Measurements from ENCODE around the gene CD247.
"Not testable (repeated sequence)": the region's sequence is repeated elsewhere in the genome, so short reads cannot be mapped to it uniquely, and the experiment has no call there.

The CD247 gene

DNA sequence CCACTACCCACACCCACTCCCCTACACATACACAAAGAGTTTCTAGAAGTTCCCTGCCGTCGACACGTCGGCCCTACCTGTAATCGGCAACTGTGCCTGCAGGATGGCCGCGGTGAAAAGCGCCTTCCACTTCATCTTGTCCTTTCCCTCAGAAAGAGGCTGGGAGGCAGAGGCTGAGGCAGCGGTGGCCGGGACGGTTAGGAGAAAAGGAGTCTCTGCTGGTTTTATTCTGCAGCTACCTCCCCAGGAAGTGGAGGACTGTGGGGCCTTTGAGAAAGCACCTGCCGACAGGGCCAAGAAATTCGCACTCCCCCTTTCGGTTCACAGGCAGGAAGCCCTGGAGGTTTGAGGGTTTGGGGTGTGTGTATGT, at the start of gene CD247:
Gene CD247, minus strand, starts transcription at position 199 of the 370 bp plus-strand sequence. Its CDS starts 64 bp downstream, at position 135.
- no peak for DNase-seq

DNA sequence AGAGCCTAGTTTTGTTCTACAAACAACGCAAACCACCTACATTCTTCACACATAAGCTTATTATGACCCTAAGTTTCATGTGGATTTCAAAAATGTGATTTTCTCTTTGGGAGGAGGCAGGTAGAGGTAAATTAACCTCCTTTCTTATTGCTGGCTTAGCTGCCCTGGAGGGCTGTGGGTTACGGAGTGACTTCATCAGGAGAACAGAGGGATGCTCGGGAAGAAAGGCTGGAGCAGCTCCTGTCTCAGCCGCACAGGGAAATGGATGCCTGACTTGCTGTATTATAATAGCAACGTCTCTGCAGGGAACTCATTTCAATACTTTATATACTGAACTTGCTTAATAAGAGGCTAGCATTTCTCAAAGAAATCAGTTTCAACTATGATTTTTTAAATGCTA, 49.3 kb upstream of the CD247 start:
- no peak for DNase-seq

DNA sequence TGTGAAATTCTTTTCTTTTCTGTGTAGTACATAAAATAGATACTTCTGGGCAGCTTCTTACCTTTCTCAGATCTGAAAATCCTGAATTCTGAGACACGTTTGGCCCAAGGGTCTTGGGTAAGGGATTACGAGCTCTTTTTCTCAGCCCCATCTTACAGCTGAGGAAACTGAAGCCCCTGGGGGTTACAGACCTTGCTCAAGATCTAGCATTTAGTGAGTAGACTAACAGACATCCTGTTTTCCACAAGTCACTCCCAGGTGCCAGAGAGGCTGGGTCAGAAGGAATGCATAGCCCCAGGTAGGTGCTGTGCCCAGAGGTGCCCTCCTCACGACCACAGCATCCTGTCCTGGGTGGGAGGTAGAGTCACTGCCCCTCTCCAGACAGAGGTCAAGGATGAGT, 48.4 kb upstream of the CD247 start:
- no peak for DNase-seq

DNA sequence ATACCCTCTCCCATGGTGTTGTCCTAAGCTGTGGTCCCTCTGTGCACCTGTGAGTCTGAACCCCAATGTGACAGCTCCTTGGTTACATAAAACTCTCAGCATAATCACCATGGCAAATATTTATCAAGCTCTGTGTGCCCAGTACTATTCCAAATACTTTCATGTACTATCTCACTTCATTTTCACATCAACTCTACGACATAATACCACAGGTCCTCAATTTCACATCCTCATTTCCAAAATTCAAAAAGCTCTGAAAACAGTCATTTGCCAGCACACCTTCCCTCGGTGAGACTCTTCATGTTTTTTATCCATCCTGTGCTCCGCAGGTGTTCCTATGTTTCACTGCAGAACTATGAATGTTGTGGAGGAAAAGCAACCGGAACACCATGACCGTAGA, 47.6 kb upstream of the CD247 start:
- DNase-seq: no peak

DNA sequence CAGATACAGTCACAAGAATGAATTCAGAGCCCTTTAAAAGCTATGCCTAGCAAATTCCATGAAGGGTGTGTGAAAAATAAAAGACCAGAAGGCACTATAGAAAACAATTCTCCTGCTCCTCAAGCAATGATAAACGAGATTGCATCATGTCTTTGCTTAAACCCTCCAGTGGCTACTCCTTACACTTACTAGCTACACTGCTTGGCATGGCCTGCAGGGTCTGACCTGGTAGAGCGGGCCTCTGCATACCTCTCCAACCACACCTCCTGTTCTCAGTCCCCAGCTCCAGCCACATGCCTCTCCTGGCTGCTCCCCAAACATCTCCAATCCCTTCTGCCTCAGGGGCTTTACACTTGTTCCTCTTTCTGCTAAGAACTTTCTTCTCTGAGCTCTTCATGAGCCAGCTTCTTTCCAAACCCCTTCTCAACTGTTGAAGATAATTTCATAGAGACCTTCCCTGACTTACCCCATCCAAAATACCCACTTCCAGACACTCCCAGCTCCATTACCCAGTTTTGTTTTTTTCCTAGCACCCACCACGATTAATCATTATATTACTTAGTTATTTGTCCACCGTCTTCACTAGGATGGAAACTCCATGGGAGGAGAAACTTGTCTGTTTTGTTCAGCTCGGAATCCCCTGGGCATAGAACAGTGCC, 46.4 kb upstream of the CD247 start:
- no peak for DNase-seq

DNA sequence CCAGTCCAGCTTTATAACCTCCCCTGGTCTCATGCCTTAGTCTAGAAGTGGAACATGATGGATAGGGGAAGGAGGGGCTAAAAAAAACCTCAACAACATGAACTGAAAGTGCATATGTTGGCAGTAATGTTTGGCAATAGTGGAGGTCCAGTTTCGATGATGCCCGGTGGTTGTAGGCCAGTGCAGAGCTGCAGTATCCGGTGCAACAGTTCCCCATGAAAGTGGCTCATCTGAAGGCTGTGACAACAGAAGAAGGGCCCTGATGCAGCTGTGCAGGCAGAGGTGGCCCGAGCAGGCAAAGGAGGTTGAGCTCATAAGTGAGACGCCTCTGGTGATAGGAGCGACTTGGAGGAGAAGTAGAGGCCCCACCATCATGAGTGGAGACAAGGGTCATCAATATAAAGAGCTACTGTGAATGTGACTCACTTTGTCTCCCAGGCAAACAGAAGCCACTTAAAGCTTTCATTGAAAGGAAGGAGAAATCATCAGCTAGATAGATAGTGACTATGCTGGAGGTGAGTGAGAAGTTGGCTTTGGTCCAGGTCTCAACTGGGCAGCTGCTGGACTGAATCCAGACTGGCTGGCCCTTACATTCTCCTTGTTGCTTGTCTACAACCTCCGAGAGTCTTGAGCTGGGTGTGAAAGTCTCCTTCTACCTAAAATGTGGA, 45.4 kb upstream of the CD247 start:
- DNase-seq: no peak

DNA sequence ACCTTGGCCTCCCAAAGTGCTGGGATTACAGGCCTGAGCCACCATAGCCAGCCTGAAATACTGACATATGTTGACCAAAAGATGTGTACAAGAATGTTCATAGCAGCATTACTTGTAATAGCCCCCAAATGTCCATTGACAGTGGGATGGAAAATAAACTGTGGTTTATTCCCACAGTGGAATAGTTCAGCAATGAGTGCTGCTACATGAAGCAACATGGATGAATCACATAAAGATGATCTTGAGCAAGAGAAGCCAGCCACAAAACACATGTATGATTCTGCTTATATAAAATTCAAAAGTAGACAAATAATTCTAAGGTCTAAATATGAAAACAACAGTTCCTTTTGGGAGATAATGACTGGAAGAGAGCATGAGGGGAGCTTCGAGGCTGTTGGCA, 44.4 kb upstream of the CD247 start:
- DNase-seq: no peak

DNA sequence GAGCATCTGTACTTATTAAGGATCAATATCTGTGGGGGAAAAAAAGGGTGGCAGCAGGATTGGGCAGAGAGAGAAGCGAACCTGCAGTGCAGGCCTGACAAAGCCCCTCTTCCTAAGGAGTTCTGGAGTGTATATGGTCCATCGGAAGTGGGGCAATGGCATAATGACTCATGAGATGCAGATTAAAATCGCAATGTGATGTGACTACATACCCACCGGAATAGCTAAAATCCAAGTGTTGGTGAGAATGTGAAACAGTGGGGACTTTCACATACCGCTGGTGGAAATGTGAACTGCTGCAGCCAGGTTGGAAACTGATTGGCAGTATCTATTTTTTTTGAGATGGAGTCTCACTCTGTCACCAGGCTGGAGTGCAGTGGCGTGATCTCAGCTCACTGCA, 43.4 kb upstream of the CD247 start:
- DNase-seq: no peak

DNA sequence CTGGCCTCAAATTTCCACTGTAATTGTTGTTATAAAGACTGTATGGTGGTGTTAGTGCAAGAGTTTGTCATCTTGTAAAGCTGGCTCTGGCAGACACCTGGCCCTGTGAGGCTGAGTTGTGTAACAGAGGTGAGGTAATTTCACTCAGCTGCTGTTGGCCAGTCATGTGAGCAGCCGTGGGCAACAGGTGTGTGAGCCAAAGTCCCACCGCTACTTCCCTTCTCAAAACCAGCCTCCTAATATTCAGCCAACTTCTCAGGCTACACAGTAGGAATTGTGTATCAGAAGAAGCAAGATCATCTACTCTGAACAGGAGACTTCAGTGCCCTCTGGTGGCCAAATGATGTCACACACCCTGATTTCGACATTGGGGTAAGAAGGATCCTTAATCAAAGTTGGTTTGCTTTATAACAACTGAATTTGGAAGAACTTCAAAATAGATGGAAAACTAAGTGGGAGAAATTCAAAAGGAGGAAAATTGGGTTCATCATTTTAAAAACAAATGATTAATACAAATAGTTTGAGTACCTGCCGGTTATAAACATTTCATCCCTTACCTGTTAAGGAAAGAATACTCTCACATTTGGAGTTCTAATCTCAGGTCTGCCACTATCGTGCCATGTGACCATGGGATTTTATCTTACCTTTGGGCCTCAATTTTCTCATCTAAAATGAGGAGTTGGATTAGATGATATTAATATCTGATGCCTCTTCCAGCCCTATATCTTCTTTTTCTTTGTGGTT, 37.8 kb upstream of the CD247 start:
- peak; percentile 83 for DNase-seq

DNA sequence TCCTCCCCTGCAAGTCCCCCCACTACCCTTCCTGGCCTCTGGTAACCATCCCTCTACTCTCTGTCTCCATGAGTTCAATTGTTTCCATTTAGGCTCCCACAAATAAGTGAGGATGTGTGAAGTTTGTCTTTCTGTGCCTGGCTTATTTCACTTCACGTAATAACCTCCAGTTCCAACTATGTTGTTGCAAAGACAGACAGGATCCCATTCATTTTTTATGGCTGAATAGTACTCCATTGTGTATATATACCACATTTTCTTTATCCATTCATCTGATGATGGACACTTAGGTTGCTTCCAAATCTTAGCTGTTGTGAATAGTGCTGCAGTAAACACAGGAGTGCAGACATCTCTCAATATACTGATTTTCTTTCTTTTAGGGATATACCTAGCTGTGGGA, 36.7 kb upstream of the CD247 start:
- DNase-seq: not testable (repeated sequence)

DNA sequence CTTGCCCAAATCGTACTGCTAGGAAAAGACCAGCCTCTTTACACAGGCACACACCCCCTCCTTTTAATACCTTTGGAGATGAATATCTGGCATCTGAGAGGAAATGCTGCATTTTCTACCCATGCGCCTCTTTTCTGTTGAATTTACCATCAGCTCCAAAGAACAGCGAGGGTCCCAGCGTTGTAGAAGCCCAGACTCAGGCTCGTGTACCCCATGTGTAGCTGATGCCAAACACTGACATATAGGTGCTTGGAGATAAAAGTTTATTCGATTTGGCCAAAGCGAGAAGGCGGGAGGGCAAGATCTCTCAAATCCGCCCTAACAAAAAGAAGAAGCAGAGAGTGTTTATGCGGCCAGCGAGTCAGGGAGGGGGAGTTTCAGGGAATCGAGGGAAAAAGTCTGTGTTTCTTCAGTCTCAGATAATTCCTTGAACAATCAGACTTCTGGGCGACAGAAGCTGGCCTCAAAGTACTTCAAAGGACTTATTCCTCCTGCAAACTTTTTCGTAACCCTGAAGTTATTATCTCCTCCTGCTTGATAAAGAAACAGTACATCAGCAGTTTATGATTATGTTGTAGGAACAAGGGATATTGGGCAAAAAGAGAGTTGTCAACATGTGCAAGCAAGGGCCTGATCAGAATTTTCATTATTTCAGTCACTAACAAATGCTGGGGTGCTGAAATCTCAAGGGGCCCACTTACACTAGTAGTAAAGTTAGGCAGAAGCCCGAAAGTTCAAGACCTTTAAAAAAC, 35.9 kb upstream of the CD247 start:
- no peak for DNase-seq

DNA sequence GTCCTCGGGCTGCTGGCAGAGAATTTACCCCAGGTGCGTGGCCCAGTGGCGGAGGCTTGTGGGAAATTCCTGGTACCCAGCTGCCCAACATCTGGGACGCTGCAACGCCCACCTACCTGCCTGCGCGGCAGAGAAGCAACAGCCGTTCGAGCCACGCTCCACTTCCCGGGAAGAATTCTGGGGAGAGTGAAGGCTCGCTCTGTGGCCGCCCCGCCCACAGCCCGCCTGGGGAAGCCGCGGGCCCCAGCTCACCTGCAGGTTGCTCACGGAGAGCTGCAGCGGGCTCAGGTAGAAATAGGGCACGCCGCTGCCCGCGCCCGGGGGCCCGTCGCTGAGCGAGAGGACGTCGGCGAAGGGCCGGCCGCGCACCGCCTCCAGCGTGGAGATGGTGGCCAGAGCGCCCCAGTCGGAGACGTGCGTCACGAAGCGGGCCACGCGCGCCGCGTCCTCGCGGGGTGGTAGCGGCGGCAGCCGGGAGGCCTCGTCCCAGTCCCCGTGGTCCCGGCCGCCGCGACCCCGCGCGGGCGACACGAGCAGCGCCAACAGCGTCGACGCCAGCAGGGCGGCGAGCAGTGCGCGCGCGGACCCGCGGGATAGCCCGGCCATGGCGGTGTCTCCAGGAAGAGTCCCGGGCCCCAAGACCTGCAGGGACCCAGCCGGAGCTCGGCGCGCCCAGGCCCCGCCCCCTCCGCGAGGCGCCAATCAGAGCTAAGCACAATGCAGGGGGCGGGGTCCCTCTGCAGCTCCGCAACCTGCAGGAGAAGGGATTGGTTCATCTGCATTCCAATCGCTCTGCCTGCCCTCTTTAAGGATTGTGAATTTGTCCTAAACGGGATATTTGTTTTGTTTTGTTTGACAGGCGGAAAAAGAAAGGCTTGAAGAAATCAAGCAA, 35.1 kb upstream of the CD247 start, which contains the start of gene CREG1:
Gene CREG1, minus strand, starts transcription at position 627 of the 892 bp plus-strand sequence.
- peak; percentile 97 for DNase-seq

DNA sequence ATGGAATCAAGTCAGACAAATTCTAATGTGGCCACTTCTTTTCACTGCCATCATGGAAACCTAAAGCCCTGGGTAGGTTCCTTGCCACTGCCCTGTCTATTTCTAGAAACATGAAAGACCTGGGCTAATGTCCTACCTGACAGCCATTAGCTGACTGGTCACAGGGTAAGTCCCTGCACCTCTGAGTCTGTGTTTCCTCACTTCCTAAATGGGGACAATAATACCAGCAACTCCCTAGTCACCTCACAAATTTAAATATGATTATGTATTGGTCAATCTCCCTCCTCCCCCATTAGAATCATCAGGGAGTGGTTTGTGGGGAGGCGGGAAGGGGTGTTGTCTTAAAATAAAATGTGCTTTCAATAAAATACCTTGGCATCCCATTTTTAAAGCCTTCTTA, 33.0 kb upstream of the CD247 start:
- no peak for DNase-seq

DNA sequence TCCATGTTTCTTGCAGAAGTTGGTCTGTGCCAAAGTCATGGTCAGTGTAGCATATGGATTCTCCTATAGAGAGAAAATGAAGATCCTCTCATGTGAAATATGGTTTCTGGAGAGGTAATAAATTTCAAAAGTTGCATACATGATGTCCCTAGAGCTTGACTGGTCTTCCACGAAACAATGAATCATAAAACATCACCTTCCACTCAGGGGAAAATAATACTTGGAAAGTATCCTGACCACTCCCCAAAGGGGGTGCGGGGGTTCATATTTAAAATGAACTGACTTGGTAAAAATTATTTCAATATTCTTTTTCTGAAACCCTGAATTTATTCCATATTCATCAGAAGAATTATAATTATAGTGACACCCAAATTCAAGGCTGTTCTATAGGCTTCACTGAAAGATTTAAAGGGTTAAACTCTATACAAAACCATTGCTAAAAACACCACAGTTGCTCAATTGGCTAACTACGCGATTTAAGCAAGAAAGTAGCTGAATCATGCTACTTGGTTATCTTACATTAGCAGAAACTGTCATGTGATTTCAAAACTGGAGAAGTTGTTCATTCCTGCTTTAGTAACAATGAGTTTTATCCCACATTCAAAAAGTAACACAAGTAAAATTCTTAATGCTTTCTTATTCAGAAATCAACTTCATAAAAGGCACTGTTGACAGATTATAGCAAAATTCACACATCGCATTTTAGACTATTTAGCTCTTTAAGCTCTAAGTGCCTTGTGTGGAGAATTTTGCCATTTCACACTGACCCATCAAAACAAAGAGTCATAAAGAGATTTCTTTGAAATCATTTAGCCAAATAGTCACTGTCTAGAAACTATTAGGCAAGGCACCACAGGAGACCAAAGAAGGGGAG, 30.0 kb upstream of the CD247 start:
- DNase-seq: no peak

DNA sequence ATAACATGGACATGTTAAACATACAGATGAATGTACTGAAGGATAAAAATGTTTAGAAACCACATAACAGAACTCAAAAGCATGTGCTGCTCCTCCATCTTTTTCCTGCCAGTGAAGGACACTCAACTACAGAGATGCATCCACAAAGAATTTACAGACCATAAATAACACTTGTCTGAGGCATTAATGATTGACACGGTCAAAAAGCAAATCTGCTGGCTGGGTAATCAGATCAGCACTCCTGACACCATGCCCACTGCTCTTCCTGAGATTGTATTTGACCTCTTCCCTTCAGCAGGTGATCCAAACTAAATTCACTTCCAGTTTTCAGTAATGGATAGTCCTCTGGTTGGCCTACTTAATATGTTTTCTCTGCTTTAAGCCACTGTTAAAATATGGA, 28.6 kb upstream of the CD247 start:
- DNase-seq: no peak

DNA sequence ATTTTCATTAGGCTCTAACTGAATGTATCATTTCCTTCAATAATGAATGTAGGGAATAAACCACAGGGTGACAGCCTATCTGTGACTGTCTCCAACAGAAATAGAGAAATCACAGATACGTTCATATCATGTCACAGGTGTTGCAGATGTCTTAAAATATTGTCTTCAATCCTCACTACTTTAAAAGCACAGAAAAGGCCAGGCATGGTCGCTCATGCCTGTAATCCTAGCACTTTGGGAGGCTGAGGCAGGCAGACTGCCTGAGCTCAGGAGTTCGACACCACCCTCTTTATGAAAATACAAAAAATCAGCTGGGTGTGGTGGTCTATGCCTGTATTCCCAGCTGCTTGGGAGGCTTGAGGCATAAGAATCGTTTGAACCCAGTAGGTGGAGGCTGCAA, 27.0 kb upstream of the CD247 start:
- no peak for DNase-seq

DNA sequence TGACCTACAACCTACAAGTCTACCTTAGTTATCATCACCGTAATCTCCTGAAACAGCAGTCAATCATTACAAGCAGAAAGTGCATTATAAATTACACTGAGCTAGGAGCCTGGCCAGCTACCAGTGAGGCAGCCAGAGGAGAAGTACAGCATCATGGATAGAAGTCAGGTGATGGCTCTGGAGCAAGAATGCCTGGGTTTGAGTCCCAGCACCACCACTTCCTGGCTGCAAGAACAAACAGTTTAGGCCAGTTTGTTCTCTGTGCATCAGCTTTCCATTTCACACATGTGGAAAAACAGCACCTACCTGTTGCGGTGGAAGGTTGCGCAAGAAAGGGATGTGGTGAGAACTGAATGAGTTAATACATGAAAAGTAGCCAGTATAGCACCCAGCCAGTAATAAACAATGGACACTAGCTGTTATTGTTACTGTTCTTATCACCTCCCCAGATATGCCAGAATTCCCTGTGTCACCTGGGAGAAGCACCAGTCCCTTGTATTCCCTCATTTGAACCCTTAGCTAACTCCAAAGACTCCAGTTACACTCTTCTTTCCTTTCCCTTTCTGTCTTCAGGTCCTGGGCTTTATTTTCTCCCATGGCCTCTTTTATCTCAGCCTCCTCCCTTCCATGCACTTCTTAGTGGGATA, 26.2 kb upstream of the CD247 start:
- no peak for DNase-seq

DNA sequence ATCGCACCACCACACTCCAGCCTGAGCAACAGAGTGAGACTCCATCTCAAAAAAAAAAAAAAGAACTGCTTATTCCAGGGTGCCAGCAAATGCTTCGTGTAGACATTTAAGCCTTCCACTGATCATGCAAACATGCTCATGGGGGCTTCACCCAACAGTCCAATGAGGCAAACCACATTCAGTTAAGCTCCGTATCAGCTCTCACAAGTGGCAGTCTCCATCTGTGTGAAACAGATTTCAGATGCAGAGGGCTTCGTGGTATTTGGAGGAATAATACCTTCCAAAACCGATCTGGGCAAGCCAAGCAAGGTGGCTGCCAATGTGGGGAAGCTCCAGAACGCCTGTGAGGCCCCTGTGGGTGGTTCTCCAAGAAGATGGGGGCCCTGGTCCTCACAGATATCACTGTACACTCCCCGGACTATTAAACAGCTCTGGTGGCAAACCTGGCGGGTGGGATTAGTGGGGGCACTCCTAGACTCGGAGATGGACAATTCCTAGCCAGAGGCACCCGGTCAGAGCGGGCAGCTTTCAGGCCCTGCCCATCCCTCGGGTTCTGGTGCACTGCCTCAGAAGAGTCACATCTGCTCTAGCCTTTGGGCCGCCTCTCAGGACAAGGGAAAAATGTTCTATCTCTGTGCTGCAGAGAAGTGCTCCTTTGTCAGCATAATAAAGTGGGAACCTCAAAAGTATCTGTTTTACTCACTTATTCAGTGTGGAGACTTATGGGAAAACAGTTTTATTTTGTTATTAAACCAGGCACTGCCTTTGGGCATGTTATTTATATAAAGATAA, 25.1 kb upstream of the CD247 start:
- DNase-seq: no peak

DNA sequence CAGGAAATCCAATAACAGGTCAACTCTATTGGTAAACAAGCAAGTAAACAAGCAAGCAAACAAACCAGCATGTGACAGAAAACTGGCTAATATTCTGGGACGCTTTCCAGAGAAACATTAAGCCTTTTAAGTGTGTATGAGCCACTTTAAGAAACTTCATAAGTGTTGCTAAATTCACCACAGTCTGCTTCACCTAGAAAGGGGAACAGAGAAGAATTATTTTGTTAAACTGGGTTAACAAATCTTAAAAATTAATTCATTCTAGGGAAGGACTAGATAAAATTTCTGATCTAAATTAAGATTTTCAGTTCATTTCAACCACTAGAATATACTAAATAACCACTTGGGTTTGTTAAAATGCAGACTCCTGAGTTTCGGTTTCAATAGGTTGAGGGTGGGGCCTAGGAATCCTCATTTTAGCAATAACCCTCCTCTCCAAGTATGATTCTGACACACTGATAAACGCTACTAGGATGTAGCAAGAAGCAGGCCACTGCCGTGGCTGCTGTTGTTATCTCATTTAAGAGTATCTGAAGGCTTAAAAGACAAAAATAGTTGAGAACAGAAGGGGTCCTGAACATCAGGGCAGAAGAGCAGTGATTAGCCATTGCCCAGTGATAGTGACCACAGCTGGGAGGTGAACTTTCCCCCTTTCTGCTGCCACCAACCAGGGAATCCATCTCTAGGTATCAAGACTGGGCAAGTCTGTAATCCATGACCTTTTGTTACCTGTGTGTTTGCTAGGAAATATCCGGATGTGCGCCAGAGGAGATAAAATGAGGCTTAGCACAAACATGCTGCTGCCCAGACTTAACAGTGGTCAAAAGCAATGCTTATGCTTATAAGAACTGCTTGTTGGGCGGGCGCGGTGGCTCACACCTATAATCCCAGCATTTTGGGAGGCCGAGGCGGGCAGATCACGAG, 24.0 kb upstream of the CD247 start:
- DNase-seq: no peak
